HG02943 (cell line): ENCODE results near the gene CCM2.

Source experiments
- ATAC-seq: cut with Tn5 transposase; IDR thresholded peaks from one replicate; pipeline ENCODE4 v1.9.1; 2021; ENCODE audit warnings: mild to moderate bottlenecking, low read depth, moderate library complexity; ENCODE audit not compliant: unreplicated experiment

CCM2 gene

GRCh38 chr7:45075871-45076796 is 76.1 kb downstream of the CCM2 start:
- ATAC-seq = no peak

- no peak for ATAC-seq
These were observed 76.9 kb downstream of the CCM2 start for GRCh38 chr7:45076946-45077345.

GRCh38 chr7:45077579-45077978 is 77.6 kb downstream of the CCM2 start:
- ATAC-seq = no peak

- ATAC-seq = no peak
These were observed 78.2 kb downstream of the CCM2 start for GRCh38 chr7:45078125-45078681.

GRCh38 chr7:45080265-45080957 is 80.4 kb downstream of the CCM2 start:
- no peak for ATAC-seq

- ATAC-seq = no peak
These were observed 81.1 kb downstream of the CCM2 start for GRCh38 chr7:45080958-45081669.

GRCh38 chr7:45081670-45081974 is 81.6 kb downstream of the CCM2 start:
- no peak for ATAC-seq

GRCh38 chr7:45082031-45082830 is 82.2 kb downstream of the CCM2 start:
- no peak for ATAC-seq

- no peak for ATAC-seq
These were observed 82.9 kb downstream of the CCM2 start for GRCh38 chr7:45082831-45083331.

GRCh38 chr7:45084336-45084735 is 84.3 kb downstream of the CCM2 start:
- no peak for ATAC-seq

GRCh38 chr7:45084901-45085618 is 85.1 kb downstream of the CCM2 start:
- no peak for ATAC-seq

GRCh38 chr7:45085619-45086200 is 85.7 kb downstream of the CCM2 start:
- ATAC-seq = no peak

- no peak for ATAC-seq
These were observed 86.5 kb downstream of the CCM2 start for GRCh38 chr7:45086331-45087065.

GRCh38 chr7:45087301-45088145 is 87.5 kb downstream of the CCM2 start:
- no peak for ATAC-seq

GRCh38 chr7:45088146-45088701 is 88.2 kb downstream of the CCM2 start:
- no peak for ATAC-seq

- no peak for ATAC-seq
These were observed 88.9 kb downstream of the CCM2 start, which contains the start of gene NACAD for GRCh38 chr7:45088821-45089340. NACAD (minus strand) TSS chr7:45088969; CDS start chr7:45088894, 75 bp downstream.
